C4-2B (cell line): ENCODE results near the gene VWF.

Source experiments
- H3K27ac ChIP-seq: fragments of 450-650 bp; 2 replicates; pipeline ENCODE4 v1.5.1; 2017
- ZFX ChIP-seq: fragments of 450-650 bp; IDR thresholded peaks from 2 replicates; pipeline ENCODE4 v1.6.1; 2017
- TF ChIP-seq, protein P1 (sequence below): fragments of 450-650 bp; conservative IDR thresholded peaks from 2 replicates; pipeline ENCODE4 v1.5.1; 2017; ENCODE audit warnings: mild to moderate bottlenecking

VWF gene

DNA sequence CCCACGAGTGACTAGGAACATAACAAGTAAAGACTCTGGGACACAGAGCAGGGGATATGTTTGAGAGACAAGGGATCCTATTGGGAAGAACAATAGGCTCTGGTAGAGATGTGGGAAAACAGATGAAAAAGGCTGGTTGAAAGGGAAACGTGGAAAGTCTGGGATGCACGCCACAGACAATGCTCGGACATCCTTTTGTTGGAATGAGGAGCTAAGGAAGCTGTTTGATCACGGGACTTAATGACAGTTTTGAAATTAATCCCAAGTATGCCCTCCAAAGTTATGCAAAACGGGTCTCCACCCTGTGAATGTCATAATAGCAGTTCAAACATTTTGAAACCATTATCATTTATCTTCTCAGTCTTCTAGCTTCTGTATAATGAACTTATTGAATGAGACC lies 147.8 kb downstream of the VWF start:
- no peak overlapping the region for H3K27ac ChIP-seq
- no peak for TF ChIP-seq ZFX
- TF ChIP-seq, protein P1, sequence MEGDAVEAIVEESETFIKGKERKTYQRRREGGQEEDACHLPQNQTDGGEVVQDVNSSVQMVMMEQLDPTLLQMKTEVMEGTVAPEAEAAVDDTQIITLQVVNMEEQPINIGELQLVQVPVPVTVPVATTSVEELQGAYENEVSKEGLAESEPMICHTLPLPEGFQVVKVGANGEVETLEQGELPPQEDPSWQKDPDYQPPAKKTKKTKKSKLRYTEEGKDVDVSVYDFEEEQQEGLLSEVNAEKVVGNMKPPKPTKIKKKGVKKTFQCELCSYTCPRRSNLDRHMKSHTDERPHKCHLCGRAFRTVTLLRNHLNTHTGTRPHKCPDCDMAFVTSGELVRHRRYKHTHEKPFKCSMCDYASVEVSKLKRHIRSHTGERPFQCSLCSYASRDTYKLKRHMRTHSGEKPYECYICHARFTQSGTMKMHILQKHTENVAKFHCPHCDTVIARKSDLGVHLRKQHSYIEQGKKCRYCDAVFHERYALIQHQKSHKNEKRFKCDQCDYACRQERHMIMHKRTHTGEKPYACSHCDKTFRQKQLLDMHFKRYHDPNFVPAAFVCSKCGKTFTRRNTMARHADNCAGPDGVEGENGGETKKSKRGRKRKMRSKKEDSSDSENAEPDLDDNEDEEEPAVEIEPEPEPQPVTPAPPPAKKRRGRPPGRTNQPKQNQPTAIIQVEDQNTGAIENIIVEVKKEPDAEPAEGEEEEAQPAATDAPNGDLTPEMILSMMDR = no peak

GRCh38 chr12:5976196-5976595 lies 148.3 kb downstream of the VWF start:
- TF ChIP-seq ZFX = no peak
- TF ChIP-seq, protein P1 = no peak
- H3K27ac ChIP-seq = no peak overlapping the region

GRCh38 chr12:5973461-5974115 lies 150.9 kb downstream of the VWF start:
- TF ChIP-seq ZFX = no peak
- TF ChIP-seq, protein P1 = no peak
- H3K27ac ChIP-seq = no peak overlapping the region

DNA sequence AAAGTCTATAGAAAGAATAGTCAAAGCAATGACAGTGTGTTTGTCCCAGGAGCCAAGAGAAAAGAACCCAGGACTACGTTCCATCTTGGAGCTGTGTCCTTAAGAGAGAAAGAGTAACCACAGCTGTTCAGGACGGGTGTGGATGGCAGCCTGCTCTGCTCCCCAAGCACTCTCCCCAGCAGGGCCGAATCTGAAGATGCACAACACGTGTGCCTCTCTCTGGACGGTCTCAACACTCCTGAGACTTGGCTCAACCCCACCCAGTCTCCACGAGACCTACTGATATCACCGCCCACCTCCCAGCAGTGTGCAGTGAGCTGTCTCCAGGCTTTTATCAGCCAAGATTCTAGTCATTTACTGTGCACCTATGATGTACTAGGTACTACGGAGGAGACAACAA lies 152.1 kb downstream of the VWF start:
- TF ChIP-seq, protein P1 = no peak
- TF ChIP-seq ZFX = no peak
- no peak overlapping the region for H3K27ac ChIP-seq

- TF ChIP-seq, protein P1 = no peak
- TF ChIP-seq ZFX = no peak
- no peak overlapping the region for H3K27ac ChIP-seq
Observed at GRCh38 chr12:5971194-5971850, 153.1 kb downstream of the VWF start.

- no peak for TF ChIP-seq ZFX
- TF ChIP-seq, protein P1 = no peak
- no peak overlapping the region for H3K27ac ChIP-seq
Observed at GRCh38 chr12:5969974-5970690, 154.3 kb downstream of the VWF start.
